ENCODE data around the gene AP3D1. TPM values are rescaled to one million over a fixed set of nuclear protein-coding genes. Genes with fewer than 3 reads are reported as not detected.

AP3D1 gene
- total and polyA plus RNA-seq, 2 donors (not counting 3 experiments of a cell fraction or from before 2014, with no cell fraction given) = 130 to 137 TPM

GRCh38 chr19:2103045-2103707 is 48.2 kb downstream of the AP3D1 start:
- BruUV-seq (replicated peaks) = no TSS peak
- Histone ChIP-seq H3K4me2 (ENCODE audit: insufficient read depth, low read length) (no peak overlapping the region), H3K27me3 (ENCODE audit: control insufficient read depth in 2 of 2, insufficient read depth in 2 of 2, low read length in 2 of 2) (no peaks in the 10 kb centered on the region), H3K79me2 (ENCODE audit: control insufficient read depth, insufficient read depth, low read length) (peaks cover 14% of the 10 kb centered on the region), H3K9me1 (replicated peaks; ENCODE audit: control insufficient read depth, extremely low read depth, insufficient read depth, low read length) (no peaks in the 10 kb centered on the region), H3K4me1 (ENCODE audit: control insufficient read depth, extremely low read depth, insufficient read depth, low read length) (no peaks in the 10 kb centered on the region), H3K4me3 (replicated peaks in 1 of 3; ENCODE audit: insufficient read depth in 1 of 3, low read depth in 1 of 3, low read length in 3 of 3) (no peak overlapping the region), H3K9me3 (replicated peaks; ENCODE audit: control insufficient read depth, insufficient read depth, low read length) (no peaks in the 10 kb centered on the region), H2AFZ (ENCODE audit: low read depth, low read length) (no peak overlapping the region), H3K9ac (replicated peaks; ENCODE audit: extremely low read depth, insufficient read depth, low read length) (no peak overlapping the region), H3K36me3 (ENCODE audit: control insufficient read depth in 2 of 2, extremely low read depth in 1 of 2, insufficient read depth in 2 of 2, low read length in 2 of 2) (peaks cover 7 to 44% of the 10 kb centered on the region in 2 experiments), H3K27ac (ENCODE audit: insufficient read depth, low read depth, low read length) (no peak overlapping the region), H4K20me1 (replicated peaks; ENCODE audit: control insufficient read depth, extremely low read depth, insufficient read depth, low read length) (no peaks in the 10 kb centered on the region)
- ChIA-PET POLR2A (no interaction called here), CTCF (interaction anchor here (0.8 to 0.9 kb wide), 2 partner anchors 11 to 33 kb away, joined by 3 read pairs; no protein-coding TSS in a partner anchor)
- dilution Hi-C loops (cut with MboI; ENCODE audit: extremely low pct_ligation_motif_present, low sequenced_read_pairs) = no loop called here
- TF ChIP-seq POLR2AphosphoS5 (IDR thresholded peaks at IDR 0.05; ENCODE audit: insufficient read depth, low read depth, low read length) (no peak), CTCF (IDR thresholded peaks at IDR 0.05; ENCODE audit: extremely low read depth in 1 of 2, insufficient read depth in 1 of 2, low read depth in 1 of 2, low read length in 2 of 2) (no peak)
- intact Hi-C loops (cut with micrococcal nuclease) = no loop called here
- no peak for DNase-seq (ENCODE audit: low read depth, low spot score)
- FAIRE-seq = no peak

- Histone ChIP-seq H3K4me3 (replicated peaks in 1 of 3; ENCODE audit: insufficient read depth in 1 of 3, low read depth in 1 of 3, low read length in 3 of 3) (no peak overlapping the region), H3K4me2 (ENCODE audit: insufficient read depth, low read length) (no peak overlapping the region), H3K36me3 (ENCODE audit: control insufficient read depth in 2 of 2, extremely low read depth in 1 of 2, insufficient read depth in 2 of 2, low read length in 2 of 2) (peaks cover 6 to 39% of the 10 kb centered on the region in 2 experiments), H3K27ac (ENCODE audit: insufficient read depth, low read depth, low read length) (no peak overlapping the region), H3K9ac (replicated peaks; ENCODE audit: extremely low read depth, insufficient read depth, low read length) (no peak overlapping the region), H3K4me1 (ENCODE audit: control insufficient read depth, extremely low read depth, insufficient read depth, low read length) (peaks cover 3% of the 10 kb centered on the region), H3K27me3 (ENCODE audit: control insufficient read depth in 2 of 2, insufficient read depth in 2 of 2, low read length in 2 of 2) (no peaks in the 10 kb centered on the region), H2AFZ (ENCODE audit: low read depth, low read length) (no peak overlapping the region), H4K20me1 (replicated peaks; ENCODE audit: control insufficient read depth, extremely low read depth, insufficient read depth, low read length) (no peaks in the 10 kb centered on the region), H3K9me1 (replicated peaks; ENCODE audit: control insufficient read depth, extremely low read depth, insufficient read depth, low read length) (no peaks in the 10 kb centered on the region), H3K9me3 (replicated peaks; ENCODE audit: control insufficient read depth, insufficient read depth, low read length) (no peaks in the 10 kb centered on the region), H3K79me2 (ENCODE audit: control insufficient read depth, insufficient read depth, low read length) (peaks cover 14% of the 10 kb centered on the region)
- no TSS peak for BruUV-seq (replicated peaks)
- CTCF ChIA-PET = no interaction called here
- no peak for DNase-seq (ENCODE audit: low read depth, low spot score)
- no peak for TF ChIP-seq POLR2AphosphoS5 (IDR thresholded peaks at IDR 0.05; ENCODE audit: insufficient read depth, low read depth, low read length)
- TF ChIP-seq POLR2A (IDR thresholded peaks at IDR 0.05; ENCODE audit: low read depth, low read length) = no peak
- TF ChIP-seq CTCF (IDR thresholded peaks at IDR 0.05; ENCODE audit: extremely low read depth in 1 of 2, insufficient read depth in 1 of 2, low read depth in 1 of 2, low read length in 2 of 2) = no peak
- TF ChIP-seq EZH2 (IDR thresholded peaks at IDR 0.05; ENCODE audit: borderline replicate concordance, low read depth, low read length, severe bottlenecking) = no peak
- TF ChIP-seq MAX (IDR thresholded peaks at IDR 0.05; ENCODE audit: insufficient read depth, insufficient read length) = no peak
- no peak for TF ChIP-seq FOS (IDR thresholded peaks at IDR 0.05; ENCODE audit: borderline replicate concordance, insufficient read depth, low read length)
- no peak for TF ChIP-seq GATA2 (IDR thresholded peaks at IDR 0.05; ENCODE audit: insufficient read depth, insufficient read length, low read depth, low read length)
- TF ChIP-seq MYC (IDR thresholded peaks at IDR 0.05; ENCODE audit: low read depth, low read length) = no peak
- TF ChIP-seq JUN (IDR thresholded peaks at IDR 0.05; ENCODE audit: borderline replicate concordance, insufficient read depth, insufficient read length, low read depth) = no peak
- no peak for FAIRE-seq
- intact Hi-C loops (cut with micrococcal nuclease) = no loop called here
- POLR2A ChIA-PET = no interaction called here
- dilution Hi-C loops (cut with MboI; ENCODE audit: extremely low pct_ligation_motif_present, low sequenced_read_pairs) = no loop called here
These were observed 49.7 kb downstream of the AP3D1 start for GRCh38 chr19:2101417-2102335.

Data from endothelial cell of umbilical vein (primary cell).